ENCODE results near the gene CDHR2.

CDHR2 gene

DNA sequence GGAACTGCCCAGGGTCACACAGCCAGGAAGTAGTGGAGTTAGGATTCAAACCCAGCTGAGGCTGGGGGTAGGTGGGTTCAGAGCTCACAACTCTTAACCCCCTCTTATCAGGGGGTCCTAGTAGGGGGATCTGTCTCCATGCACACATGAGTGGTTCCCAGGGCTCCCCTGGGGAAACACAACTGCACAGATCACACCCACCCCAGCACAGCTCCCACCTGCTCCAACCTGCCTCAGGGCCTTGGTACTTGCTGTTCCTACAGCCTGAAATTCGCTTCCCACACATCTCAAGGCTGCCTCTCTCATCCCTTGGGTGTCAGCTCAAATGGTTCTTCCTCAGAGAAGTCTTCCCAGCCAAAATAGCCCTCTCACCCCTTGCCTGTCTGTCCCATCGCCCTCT, 76.4 kb downstream of the CDHR2 start:
- FAIRE-seq, result no peak

- no peak for FAIRE-seq
Measured at GRCh38 chr5:176625966-176626875, 77.1 kb downstream of the CDHR2 start.

GRCh38 chr5:176626876-176627236, 77.7 kb downstream of the CDHR2 start:
- no peak for FAIRE-seq

GRCh38 chr5:176627582-176627981, 78.4 kb downstream of the CDHR2 start:
- FAIRE-seq, result no peak

GRCh38 chr5:176628406-176629228, 79.5 kb downstream of the CDHR2 start:
- FAIRE-seq, result no peak

GRCh38 chr5:176629317-176629852, 80.2 kb downstream of the CDHR2 start:
- FAIRE-seq, result no peak

- FAIRE-seq, result no peak
Measured at GRCh38 chr5:176629853-176630680, 80.9 kb downstream of the CDHR2 start, which contains the start of the genes EIF4E1B and SNCB. EIF4E1B (plus strand) TSS chr5:176630675; CDS start chr5:176642788, 12,113 bp downstream. SNCB (minus strand) TSS chr5:176630534; CDS start chr5:176629654, 880 bp downstream.

DNA sequence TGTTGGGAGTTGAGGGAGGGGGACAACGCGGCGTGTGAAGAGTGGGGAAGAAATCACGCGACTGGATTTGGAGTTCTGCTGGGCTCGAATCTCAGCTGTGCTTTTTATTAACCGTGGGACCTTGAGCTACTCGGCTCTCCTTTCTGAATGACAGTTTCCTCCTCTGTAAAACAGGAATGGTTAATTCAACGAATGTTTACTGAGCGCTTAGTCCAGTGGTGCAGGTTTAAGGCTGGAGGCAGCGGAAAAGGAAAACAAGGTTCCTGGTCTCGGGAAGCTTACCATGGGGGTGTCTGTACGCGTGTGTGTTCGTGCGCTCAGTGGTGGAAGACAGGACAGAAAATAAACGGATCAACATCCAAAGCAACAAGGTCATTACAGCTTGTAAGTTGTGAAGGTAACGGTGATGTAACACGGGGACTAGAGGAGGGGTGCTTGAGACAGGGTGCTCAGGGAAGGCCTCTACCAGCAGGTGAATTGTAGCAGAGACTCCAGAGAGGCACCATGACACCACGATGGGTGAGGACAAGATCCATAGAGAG, 81.6 kb downstream of the CDHR2 start:
- FAIRE-seq, result no peak

DNA sequence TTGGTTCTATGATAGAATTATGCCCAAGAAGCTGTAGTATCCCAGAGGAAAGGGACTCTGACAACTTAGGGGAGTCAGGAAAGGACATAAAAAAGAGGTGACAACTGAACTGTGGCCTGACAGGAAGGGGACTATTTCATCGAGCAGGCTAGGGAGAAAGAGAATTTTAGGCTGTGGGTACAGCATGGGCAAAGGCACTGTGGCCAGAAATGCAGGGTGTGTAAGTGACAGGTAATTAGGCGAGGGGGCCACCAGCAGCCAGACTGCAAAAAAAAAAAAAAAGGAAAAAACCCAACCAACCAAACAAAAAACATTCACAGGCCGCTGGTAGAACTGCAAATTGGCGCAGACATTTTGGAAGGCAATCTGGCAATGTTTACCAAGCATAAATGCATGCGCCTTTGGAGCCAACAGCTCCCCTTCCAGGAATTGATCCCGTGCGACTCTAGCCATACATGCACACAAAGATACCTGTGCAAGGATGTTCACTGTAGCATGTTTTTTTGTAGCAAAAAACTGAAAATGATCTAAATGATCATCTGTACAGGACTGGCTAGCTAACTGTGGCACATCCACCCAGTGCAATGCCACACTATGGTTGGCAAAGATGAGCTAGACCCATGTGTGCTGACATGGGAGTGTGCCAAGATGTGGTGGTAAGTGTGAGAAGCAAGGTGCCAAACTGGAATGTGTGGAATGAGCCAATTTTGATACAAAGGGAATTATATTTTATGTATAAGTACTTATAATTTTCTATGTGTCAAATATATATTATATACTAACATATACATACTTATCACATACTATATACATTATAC, 82.5 kb downstream of the CDHR2 start:
- no peak for FAIRE-seq

GRCh38 chr5:176632745-176633144, 83.6 kb downstream of the CDHR2 start:
- FAIRE-seq, result no peak

- no peak for FAIRE-seq
Measured at GRCh38 chr5:176633598-176633997, 84.5 kb downstream of the CDHR2 start.

GRCh38 chr5:176636426-176636825, 87.3 kb downstream of the CDHR2 start:
- FAIRE-seq, result no peak

DNA sequence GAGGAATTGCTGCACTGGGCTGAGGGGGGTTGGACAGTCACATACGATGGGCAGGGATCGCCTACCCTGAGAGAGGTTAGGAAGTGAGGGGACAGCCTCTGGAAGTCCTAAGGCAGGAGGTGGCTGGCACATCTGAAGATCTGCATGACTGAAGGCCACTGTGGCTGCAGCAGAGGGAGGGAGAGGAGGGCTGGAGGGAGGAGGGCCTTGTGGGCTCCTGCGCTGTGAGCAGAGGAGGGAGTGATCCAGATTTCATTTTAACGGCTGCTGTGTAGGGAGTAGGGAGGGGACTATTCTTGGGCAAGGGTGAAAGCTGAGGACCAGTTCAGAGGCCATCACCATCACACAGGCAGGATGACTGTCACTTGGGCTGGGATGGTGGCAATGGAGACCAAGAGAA, 88.4 kb downstream of the CDHR2 start:
- FAIRE-seq, result no peak

GRCh38 chr5:176638437-176638836, 89.3 kb downstream of the CDHR2 start:
- FAIRE-seq, result no peak

DNA sequence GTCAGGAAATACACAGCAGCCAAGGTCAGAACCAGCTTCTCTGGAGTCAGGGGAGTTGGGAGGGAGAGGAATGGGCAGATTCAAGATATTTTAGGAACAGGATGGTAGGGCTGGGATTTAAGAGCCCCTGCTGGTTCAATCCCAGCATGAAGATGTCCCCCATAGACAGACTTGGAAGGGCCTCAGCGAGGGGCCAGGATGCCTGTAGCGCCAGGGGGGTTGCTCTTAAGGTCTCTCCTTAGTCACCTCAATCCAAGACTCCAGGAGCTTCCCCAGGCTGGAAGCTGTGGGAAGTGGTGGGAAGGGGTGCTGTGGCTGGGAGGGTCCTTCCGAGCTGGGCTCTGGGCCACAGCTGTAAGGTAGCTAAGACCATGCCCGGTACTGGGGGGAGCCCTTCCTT, 90.1 kb downstream of the CDHR2 start:
- no peak for FAIRE-seq

DNA sequence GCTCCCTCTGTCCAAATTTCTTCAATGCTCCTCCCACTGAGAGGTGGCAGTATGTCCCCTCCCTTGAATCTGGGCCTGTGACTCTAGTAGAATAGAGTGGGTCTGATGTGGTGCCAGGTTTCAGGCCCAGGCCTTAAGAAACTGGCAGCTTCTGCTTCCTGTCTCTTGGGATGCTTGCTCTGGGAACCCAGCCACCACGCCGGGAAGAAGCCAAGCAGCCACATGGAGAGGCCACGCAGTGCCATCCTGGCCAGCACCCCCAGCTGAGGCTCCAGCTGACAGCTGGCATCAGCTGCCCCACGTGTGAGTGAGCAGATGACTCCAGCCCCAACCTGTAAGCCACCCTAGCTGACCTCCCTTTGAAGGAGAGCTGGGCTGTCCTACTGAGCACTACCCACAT, 90.8 kb downstream of the CDHR2 start:
- FAIRE-seq, result no peak

- FAIRE-seq, result no peak
Measured at GRCh38 chr5:176640616-176641015, 91.5 kb downstream of the CDHR2 start.

DNA sequence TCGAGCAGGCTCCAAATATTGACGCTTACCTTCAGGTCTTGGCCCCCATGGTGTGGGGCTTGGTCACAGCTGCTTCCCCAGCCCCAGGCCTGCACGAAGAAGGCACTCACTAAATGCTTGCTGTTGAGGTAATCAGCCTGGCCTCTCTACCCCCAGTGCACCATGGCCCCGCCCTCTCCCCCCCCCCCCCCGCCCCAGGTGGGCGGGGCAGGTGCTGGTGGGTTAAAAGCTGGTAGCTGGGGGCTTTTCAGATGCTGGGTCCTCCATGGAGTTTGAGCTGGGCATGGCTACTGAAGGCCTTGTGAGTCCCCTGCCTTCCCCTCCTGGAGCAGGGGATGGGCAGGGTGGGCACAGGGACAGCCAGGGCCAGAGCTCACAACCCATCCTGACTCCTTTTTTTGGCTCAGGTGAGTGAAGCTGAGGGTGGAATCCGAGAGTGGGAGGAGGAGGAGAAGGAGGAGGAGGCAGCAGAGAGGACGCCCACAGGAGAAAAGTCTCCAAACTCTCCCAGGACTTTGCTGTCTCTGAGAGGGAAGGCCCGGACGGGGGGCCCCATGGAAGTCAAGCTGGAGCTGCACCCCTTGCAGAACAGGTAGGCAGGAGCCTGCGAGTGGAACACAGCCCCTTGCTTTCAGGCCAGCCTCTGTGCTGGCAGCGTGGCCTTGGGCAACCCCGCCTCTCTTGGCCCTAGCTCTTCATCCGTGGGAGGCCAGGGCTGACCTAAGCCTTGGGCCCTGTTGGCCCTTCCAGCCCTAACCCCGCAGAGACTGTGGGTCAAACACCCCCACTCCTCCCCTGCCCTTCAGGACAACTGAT, 93.7 kb downstream of the CDHR2 start:
- FAIRE-seq, result no peak

DNA sequence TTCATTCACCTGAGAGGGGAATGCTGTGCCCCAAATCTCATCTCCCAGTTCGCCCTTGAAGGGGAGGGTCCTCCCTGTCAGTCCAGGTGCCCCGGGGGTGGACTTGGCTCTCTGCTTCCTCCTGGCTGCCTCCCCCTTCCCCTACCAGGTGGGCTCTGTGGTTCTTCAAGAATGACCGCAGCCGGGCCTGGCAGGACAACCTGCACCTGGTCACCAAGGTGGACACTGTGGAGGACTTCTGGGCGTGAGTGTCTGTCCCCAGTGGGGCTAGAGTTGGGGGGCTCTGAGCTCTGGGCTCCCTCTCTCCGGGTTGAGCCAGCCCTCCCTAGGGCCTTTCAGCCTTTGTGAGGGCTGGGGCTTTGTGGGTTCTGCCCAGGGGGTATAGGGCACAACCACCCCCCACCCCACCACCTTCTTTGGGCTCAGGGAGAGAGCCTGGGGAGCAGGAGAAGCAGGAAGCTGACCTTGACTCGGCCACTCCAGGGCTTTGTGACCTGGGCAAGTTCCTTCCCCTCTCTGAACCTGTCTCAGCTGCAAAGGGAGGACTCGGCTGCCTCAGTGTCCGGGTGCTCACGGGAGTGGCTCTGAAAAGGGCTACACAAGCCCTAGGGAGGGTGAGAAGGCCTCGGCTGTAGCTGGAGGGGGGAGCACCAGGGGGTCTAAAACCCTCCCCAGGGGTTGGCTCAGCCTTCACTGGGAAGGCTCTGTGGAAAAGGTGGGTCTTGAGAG, 94.5 kb downstream of the CDHR2 start:
- FAIRE-seq, result no peak

GRCh38 chr5:176644294-176644693, 95.2 kb downstream of the CDHR2 start:
- no peak for FAIRE-seq

Data from TTC549 (cell line).